GM10266 (cell line): ENCODE measurements around the gene SASH1.

Experiments
- DNase-seq: peaks from one replicate; pipeline ENCODE4 v3.0.0; 2012; ENCODE audit errors: extremely low spot score
- TF ChIP-seq, protein P1 (sequence below): IDR thresholded peaks from 2 replicates; pipeline ENCODE4 v1.5.1; 2012; ENCODE audit warnings: mild to moderate bottlenecking, low read depth; ENCODE audit not compliant: control insufficient read depth, insufficient read depth; ENCODE audit errors: missing control alignments

SASH1 gene

DNA sequence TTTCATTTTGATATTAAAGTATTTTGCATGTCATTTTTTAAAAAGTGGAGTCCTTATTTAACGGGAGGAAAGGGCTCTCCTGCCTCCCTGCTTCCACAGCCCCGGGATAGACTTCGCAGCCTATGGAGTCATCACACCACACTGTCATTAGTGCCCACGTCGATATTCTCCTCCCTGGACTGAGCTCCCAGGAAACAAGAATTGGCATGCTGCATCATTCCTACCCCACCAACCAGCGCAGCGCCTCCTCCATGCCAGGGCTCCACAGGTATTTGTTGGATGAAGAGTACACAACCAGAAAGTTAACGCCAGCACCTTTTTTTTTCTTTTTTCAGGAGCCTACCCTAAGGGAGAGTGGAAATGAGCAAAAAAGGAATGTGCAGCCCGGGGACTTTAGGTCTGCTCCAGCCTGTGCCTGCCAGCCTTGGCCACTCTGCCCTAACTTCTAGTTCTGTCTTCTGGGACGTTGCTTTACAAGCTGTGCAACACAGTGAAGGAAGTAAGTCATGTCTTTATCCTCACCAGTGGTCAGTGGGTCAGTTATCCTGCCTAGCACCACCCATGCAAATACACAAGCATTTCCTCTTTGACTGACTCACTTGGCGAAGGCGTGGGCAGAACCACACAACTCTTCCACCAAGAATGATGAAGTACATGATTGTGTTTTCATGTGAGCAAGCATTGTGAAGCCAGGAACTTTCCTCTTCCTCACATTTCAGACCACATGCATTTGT, 223.5 kb downstream of the SASH1 start:
- TF ChIP-seq, protein P1, sequence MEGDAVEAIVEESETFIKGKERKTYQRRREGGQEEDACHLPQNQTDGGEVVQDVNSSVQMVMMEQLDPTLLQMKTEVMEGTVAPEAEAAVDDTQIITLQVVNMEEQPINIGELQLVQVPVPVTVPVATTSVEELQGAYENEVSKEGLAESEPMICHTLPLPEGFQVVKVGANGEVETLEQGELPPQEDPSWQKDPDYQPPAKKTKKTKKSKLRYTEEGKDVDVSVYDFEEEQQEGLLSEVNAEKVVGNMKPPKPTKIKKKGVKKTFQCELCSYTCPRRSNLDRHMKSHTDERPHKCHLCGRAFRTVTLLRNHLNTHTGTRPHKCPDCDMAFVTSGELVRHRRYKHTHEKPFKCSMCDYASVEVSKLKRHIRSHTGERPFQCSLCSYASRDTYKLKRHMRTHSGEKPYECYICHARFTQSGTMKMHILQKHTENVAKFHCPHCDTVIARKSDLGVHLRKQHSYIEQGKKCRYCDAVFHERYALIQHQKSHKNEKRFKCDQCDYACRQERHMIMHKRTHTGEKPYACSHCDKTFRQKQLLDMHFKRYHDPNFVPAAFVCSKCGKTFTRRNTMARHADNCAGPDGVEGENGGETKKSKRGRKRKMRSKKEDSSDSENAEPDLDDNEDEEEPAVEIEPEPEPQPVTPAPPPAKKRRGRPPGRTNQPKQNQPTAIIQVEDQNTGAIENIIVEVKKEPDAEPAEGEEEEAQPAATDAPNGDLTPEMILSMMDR, result no peak
- peak; percentile 70 for DNase-seq

GRCh38 chr6:148566664-148567350, 224.2 kb downstream of the SASH1 start:
- DNase-seq, result peak; percentile 64
- TF ChIP-seq, protein P1, result no peak

- TF ChIP-seq, protein P1, result no peak
- no peak for DNase-seq
These were observed 227.8 kb downstream of the SASH1 start for GRCh38 chr6:148570456-148570855.

- no peak for DNase-seq
- TF ChIP-seq, protein P1, result no peak
These were observed 230.2 kb downstream of the SASH1 start for GRCh38 chr6:148572676-148573335.

DNA sequence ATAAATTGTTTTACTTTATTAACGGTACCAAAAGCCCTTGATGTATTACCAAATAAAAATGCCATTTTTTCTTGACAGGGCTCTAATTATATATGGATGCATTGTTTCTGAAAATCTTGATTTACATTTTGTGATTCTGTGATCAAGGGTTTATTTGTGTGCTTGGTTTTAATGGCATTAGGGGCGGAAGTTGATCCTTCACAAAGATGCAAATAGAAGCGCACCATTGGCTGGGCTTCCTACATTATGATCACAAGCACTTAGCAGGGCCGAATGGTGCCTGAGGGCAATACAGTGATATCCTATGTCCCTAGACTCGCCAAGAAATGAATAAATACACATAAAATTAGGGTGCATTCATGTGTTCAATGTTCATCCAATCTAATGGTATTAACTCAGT, 231.3 kb downstream of the SASH1 start:
- TF ChIP-seq, protein P1, result no peak

GRCh38 chr6:148577687-148578488, 235.2 kb downstream of the SASH1 start:
- peak; percentile 77 for DNase-seq

More for the DNA sequence above, 231.3 kb downstream of the SASH1 start:
- no peak for DNase-seq

More at GRCh38 chr6:148577687-148578488, 235.2 kb downstream of the SASH1 start:
- TF ChIP-seq, protein P1, result peak; percentile 96
